GM12891 (cell line): ENCODE results near the gene IFT88.

Experiments
- POLR2A ChIP-seq: IDR thresholded peaks from 2 replicates; pipeline ENCODE4 v1.6.1; 2011; ENCODE audit warnings: low read depth, low read length, control low read depth
- POLR2AphosphoS5 ChIP-seq: IDR thresholded peaks from 2 replicates; pipeline ENCODE4 v1.6.1; 2011; ENCODE audit warnings: low read depth, low read length, control low read depth
- SPI1 ChIP-seq: IDR thresholded peaks from 2 replicates; pipeline ENCODE4 v1.6.1; 2011; ENCODE audit warnings: low read depth, low read length, control low read depth
- TAF1 ChIP-seq: IDR thresholded peaks from 2 replicates; pipeline ENCODE4 v1.6.1; 2011; ENCODE audit warnings: low read depth, low read length, control low read depth

DNA sequence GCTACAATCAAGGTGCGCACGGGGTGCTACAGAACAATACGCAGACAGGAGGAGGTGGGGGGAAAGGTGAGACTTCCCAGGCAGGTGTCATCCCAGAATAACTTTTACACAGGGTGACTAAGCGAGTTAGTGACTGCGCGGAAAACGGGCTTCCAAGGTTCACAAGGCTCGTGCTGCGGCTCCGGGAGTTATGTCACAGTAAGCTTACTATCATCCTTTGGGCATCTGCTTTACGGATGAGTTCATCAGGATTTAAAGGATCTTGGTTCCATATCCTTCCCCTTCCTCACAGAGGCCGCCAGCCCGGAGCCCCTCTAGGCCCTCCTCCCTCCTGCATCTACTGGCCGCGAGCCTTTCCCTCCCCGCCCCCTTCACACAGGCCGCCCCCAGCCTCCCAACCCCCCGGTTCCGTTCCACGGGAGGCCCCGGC, 474 bp upstream of the IFT88 start:
- TF ChIP-seq POLR2A (no peak), POLR2AphosphoS5 (no peak), SPI1 (no peak), TAF1 (no peak)
